T47D (cell line): ENCODE results near the gene SARS2.
"Not testable (repeated sequence)": the region's sequence is repeated elsewhere in the genome, so short reads cannot be mapped to it uniquely, and the experiment has no call there.

ENCODE experiments used
- DNase-seq, 2 experiments: peaks; one replicate each; pipeline versions ENCODE4 v3.0.0 to v3.0.0-alpha.2; 2011 to 2012; ENCODE audit warnings: low read depth in 1 of 2, low spot score in 1 of 2
- JUND ChIP-seq: IDR thresholded peaks from 2 replicates; pipeline ENCODE4 v1.6.1; 2012; ENCODE audit warnings: low read depth
- in situ Hi-C: cut with HindIII; loops from 2 replicates; pipeline ENCODE4 v1.10.0; 2016; ENCODE audit warnings: low sequenced_read_pairs, low pct_unique_long_range_greater_than_20kb

The SARS2 gene

DNA sequence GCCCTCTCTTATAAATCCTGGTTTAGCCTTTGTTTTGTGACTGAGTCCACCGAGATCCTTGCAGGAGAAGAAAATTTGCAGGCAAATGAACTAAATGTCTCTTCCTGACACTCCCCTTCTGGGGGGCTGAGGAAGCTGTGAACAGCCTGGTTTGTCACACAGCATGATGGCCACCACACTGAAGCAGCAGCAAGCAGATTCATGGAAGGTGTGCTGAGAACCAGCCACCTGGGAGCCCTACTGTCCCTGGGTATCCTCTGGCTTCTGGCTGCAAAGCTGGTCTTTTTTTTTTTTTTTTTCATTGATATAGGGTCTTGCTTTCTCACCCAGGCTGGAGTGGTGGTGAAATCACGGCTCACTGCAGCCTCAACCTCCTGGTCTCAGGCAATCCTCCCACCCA, 11.4 kb upstream of the SARS2 start:
- no peak for TF ChIP-seq JUND
- DNase-seq = no peak
- in situ Hi-C loops = no loop called here

- in situ Hi-C loops, DNase-seq: not testable (repeated sequence)
These were observed 10.9 kb upstream of the SARS2 start for GRCh38 chr19:38941466-38941865.

- TF ChIP-seq JUND = no peak
- DNase-seq = no peak
- in situ Hi-C loops = no loop called here
These were observed 9.4 kb upstream of the SARS2 start for GRCh38 chr19:38939957-38940356.

DNA sequence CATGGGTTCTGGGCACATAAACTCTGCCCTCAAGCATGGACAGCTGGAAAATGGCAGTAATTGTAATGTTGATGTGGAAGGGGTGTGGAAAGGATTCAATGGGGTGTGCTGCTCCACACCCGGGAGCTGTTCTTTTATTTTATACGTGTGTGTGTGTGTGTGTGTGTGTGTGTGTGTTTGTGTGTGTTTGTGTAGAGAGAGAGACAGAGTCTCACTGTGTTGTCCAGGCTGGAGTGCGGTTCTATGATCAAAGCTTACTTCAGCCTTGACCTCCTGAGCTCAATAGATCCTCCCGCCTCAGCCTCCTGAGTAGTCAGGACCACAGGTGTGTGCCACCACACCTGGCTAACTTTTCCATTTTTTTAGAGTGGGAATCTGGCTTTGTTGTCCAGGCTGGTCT, 3.0 kb upstream of the SARS2 start:
- TF ChIP-seq JUND = no peak
- no peak for DNase-seq
- in situ Hi-C loops = no loop called here

DNA sequence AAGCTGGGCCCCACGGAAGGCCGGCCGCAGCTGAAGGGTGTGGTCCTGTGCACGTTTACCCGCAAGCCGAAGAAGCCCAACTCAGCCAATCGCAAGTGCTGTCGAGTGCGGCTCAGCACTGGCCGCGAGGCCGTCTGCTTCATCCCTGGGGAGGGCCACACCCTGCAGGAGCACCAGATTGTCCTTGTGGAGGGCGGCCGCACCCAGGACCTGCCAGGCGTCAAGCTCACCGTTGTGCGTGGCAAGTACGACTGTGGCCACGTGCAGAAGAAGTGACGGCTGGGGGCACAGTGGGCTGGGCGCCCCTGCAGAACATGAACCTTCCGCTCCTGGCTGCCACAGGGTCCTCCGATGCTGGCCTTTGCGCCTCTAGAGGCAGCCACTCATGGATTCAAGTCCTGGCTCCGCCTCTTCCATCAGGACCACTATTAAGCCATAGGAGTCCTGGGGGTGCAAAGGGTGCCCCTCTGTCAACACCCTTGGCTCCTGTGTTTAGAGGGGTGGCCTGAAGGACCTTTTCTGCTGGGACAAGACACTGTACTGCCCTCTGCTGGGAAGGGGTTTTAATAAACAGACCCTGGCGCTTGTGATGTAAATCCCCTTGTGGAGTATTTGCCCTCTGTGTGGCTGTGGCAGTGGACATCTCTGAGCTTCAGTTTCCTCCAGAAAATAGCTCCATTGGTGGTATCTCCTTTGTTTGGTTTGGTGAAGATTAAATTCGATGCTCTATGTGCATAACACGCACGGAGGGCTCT, 2.0 kb upstream of the SARS2 start:
- in situ Hi-C loops = no loop called here
- peak in 1 of 2 experiments; percentile 42 for DNase-seq
- TF ChIP-seq JUND = no peak

DNA sequence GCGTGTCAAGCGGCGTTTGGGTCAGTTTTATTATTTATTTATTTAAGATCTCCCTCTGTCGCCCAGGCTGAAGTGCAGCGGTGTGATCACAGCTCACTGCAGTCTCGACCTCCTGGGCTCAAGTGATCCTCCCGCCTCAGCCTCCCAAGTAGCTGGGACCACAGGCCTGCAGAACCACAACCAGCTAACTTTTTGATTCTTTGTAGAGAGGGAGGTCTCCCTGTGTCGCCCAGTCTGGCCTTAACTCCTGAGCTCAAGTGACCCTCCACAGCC, 894 bp upstream of the SARS2 start:
- no peak for TF ChIP-seq JUND
- in situ Hi-C loops = no loop called here

GRCh38 chr19:38930776-38931520, 385 bp upstream of the SARS2 start, which contains the start of gene MRPS12:
MRPS12 (plus strand) TSS chr19:38930944; CDS start chr19:38931295, 351 bp downstream.
- in situ Hi-C loops = no loop called here
- no peak for TF ChIP-seq JUND
- DNase-seq = peak; percentile 98

More for the DNA sequence above, 894 bp upstream of the SARS2 start:
- no peak for DNase-seq

GRCh38 chr19:38928391-38929001, 2.1 kb downstream of the SARS2 start:
- DNase-seq = no peak
- no peak for TF ChIP-seq JUND
- in situ Hi-C loops = no loop called here

DNA sequence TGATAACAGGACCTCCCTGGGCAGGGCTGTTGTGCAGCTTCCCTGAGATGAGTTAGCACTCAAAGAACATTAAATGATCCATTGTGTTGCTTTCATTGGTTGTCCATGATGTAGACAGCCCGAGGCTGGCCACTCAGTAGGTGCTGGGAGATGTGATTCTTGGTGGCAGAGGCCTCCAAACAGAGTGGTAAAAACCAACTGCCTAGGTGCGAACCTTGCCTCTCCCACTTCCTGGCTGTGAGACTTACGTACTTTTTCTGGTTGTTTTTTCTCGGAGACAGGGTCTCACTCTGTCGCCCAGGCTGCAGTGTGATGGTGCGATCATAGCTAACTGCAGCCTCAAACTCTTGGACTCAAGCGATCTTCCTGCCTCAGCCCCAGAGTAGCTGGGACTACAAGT, 6.2 kb downstream of the SARS2 start:
- in situ Hi-C loops = no loop called here
- DNase-seq = no peak
- no peak for TF ChIP-seq JUND

DNA sequence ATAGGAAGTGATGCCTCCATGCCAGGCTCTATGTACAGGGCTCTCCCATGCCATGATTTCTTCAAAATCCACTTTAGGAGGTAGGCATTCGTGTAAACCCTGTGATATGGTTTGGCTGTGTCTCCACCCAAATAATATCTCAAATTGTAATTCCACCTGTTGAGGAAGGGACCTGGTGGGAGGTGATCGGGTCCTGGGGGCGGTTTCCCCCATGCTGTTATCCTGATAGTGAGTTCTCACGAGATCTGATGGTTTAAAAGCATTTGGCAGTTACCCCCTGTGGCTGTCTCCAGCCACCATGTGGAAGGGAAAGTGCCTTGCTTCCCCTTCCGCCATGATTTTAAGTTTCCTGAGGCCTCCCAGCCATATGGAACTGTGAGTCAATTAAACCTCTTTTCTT, 8.1 kb downstream of the SARS2 start:
- TF ChIP-seq JUND = no peak
- in situ Hi-C loops = no loop called here
- no peak for DNase-seq

- in situ Hi-C loops = no loop called here
- TF ChIP-seq JUND = no peak
- no peak for DNase-seq
These were observed 8.9 kb downstream of the SARS2 start for GRCh38 chr19:38921420-38922274.

GRCh38 chr19:38920602-38921419, 9.8 kb downstream of the SARS2 start:
- TF ChIP-seq JUND = no peak
- DNase-seq = no peak
- in situ Hi-C loops = no loop called here
